ENCODE results near the gene TMEM185B.
"Not testable (repeated sequence)": the region's sequence is repeated elsewhere in the genome, so short reads cannot be mapped to it uniquely, and the experiment has no call there.

TMEM185B gene

DNA sequence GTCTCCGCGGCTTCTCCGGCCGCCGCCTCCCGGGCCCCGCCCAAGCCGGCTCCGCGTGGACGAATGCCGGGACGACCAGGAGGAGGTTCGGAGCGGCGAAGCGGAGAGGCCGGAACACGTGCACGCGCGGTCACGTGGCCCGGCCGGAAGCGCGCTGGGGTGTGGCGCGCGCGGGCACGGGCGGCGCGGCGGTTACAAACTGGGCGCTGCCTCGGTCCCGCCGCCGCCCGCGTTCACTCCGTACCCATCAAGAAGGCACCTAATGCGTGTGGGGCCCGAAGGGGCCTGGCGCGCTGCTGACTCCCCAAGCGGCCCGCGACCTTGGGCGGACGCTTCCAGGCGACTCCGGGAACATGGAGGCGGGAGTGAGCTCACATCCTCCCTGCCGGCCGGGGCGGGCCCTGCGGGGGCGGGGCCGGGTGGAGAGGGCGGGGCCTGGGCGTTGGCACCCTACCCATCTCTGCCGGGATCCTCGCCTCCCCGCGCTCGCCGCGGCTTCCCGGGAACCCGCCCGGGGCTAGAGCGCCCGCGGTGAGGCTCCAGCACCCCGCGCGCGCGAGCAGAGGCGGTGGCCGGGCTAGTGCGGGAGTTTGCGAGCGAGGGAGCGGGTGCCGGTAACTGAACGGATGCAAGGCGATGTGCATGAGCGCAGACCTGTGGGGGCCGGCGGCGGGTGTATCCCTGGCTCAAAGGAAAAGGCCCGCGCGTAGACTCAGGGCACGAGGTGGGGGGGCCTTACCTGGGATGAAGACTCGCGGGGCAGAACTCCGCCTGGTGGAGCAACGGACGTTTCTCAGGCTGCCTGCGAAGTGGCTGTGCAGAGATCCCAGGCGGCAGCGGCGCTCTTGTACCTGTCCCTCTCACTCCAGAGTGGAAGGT lies at the start of gene TMEM185B:
TSS of gene TMEM185B (minus strand) at position 367 of the 879 bp plus-strand sequence. CDS start 424 bp downstream, outside the sequence.
- peak in 57 of 58 donors; percentile 33 to 89 (median 81) for DNase-seq

- no peak for DNase-seq
Observed at GRCh38 chr2:120271711-120272379, 48.6 kb upstream of the TMEM185B start.

GRCh38 chr2:120269816-120270215 lies 46.6 kb upstream of the TMEM185B start:
- no peak for DNase-seq

DNA sequence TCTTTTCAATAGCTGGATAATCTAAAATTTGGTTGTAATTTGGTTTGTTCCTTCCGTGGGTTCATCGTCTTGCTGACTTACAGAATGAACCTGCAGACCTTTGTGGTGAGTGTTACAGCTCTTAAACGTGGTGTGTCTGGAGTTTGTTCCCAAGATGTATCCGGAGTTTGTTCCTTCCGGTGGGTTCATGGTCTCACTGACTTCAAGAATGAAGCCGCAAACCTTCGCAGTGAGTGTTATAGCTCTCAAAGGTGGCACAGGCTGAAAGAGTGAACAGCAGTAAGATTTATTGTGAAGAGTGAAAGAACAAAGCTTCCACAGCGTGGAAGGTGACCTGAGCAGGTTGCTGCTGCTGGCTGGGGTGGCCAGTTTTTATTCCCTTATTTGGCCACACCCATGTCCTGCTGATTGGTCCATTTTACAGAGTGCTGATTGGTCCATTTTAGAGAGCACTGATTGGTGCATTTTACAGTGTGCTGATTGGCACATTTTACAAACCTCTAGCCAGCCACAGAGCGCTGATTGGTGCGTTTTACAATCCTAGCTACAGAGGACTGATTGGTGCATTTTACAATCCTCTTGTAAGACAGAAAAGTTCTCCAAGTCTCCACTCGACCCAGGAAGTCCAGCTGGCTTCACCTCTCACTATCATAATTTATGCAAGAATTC lies 46.0 kb upstream of the TMEM185B start:
- DNase-seq, result no peak

- no peak for DNase-seq
Observed at GRCh38 chr2:120267348-120267747, 44.1 kb upstream of the TMEM185B start.

GRCh38 chr2:120265006-120265405 lies 41.8 kb upstream of the TMEM185B start:
- no peak for DNase-seq

- no peak for DNase-seq
Observed at GRCh38 chr2:120262761-120263428, 39.7 kb upstream of the TMEM185B start.

DNA sequence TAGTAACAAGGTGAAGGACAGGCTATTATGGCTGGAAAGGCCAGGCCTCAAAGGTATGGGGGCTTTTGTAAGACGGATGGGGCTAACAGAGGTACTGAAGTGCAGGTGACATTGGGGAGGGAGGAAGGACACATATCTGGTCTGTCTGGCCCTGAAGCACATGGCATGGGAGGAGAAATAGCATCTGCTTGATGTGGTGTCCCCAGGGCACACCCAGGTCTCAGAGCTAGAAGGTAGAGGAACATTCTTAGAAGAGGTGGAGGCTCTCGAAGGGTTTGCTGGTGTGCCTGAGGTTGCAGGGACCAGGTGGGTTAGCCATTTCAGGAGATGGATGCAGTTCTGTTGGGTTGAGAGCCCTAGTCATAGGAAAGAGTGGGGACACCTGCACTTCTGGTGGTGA lies 39.0 kb upstream of the TMEM185B start:
- no peak for DNase-seq

DNA sequence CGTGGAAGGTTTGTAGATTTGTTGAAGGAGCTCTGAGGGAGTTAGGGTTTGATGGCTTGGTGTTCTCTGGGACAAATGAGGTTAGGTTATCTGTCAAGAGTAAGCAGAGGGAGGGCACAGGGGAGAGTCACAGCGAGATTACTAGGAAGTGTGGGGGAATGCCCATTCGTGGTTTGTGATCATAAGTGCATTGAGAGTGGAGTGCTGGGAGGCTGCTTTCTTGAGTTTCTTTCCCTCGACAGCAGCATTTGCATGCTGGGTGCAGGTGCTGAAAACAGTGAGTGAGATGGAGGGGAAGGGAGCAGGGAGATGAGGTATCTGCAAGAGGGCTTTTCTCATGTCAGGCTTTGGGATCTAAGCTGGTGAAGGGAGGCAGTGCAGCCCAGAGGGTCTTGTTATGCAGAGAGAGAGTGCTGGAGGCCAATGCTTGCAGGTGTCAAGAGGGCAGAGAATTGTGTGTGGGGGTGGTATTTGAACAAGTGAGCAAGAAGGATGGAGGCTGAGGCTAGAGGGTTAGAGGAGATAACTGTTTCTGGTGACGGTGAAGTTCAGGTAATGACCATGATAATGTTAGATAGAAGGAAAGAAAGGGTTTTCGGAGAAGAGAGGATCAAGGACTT lies 38.3 kb upstream of the TMEM185B start:
- no peak for DNase-seq

GRCh38 chr2:120260736-120261135 lies 37.5 kb upstream of the TMEM185B start:
- no peak for DNase-seq

- not testable (repeated sequence) for DNase-seq
Observed at GRCh38 chr2:120259939-120260338, 36.7 kb upstream of the TMEM185B start.

GRCh38 chr2:120258196-120258595 lies 35.0 kb upstream of the TMEM185B start:
- DNase-seq, result no peak

DNA sequence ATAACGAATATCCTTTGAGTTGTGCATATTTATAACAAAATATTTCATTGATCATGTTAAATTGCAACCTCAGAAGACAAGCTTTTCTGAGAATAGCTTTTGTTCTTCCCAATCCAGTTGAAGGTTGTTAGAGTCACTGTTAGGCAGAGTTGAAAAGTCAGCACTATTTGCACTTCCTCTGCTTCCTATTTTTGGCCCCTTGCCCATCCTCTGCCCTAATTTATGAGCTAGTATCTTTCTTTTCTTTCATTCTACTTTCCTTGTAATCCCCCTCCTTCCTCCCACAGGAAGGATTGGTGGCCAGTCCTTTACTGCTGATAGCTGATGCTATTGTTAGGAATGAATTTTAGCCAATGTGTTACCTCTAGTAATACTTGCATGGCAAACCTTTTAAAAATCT lies 34.3 kb upstream of the TMEM185B start:
- no peak for DNase-seq

DNA sequence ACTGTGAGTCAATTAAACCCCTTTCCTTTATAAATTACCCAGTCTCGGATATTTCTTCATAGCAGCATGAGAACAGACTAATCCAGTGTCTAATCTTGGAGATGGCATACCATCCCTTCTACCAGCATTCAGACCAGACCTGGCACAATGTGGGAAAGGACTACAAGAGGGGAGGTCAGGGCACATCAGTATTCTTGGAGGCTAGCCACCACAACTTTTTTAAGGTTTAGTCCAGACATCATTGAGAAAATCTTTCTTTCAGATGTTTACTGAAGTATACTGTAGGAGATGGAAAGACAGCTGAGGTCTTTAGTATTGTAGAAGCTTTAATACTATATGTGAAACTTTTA lies 33.4 kb upstream of the TMEM185B start:
- DNase-seq, result no peak

DNA sequence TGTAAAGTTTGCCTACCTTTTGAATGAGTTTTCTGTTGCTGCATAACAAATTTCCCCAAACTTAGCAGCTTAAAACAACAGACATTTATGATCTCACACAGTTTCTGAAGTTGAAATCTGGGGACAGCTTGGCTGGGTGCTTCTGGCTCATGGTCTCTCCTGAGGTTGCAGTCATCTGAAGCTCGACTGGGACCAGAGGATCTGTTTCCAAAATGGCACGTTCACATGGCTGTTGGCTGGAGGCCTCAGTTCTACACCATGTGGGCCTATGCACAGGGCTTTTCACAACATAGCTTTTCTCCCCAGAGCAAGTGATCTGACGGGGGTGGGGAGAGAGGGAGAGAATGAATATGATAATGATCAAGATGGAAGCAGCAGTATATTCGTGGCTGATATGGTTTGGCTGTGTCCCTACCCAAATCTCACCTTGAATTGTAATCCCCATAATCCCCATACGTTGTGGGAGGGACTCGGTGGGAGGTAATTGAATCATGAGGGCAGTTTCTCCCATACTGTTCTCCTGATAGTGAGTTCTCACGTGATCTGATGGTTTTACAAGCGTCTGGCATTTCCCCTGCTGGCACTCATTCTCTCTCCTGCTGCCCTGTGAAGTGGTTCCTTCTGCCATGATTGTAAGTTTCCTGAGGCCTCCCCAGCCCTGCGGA lies 32.9 kb upstream of the TMEM185B start:
- no peak for DNase-seq

- DNase-seq, result no peak
Observed at GRCh38 chr2:120255071-120255470, 31.9 kb upstream of the TMEM185B start.

GRCh38 chr2:120254178-120254577 lies 31.0 kb upstream of the TMEM185B start:
- no peak for DNase-seq

DNA sequence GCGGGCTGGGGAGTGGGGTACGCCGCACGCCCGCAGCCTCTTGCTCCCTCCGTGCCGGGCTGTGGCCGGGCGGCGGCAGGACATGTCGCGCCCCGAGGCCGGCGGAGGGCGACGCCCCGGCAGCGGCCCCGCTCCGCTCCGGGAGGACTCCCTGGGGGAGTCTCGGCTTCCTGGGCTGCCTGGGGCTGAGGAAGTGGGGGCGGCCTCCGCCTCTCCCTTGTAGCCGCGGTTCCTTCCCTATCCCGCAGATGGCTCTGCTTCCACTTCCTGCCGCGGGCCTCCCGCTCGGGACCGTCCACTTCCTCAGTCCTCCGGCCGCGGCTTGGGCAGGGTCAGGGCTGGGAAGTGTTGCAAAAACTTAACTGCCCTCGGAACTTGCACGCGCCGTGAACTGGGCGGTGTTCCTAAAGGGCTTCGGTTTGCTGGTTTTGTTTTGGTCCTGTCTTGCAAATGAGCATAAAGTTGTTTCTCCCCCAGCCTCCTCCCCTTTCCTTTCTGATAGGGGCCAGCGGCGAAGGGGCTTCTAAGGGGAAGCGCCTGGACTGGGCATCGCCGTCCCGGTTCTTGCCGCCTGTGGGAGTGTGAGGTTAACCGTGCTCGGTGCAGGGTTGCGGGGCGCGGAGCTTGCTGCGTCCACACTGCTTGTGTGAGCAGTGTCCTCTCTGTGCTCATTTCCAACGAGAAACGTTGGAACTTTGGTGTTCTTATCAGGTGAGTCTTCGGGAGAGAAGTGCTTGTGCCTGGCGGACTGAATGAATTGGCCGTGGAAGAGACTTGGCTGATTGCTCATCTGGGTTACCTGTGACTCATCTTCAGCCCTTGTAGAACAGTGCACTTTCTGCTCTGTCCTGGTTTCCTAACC lies 30.1 kb upstream of the TMEM185B start:
- DNase-seq, result peak in 54 of 58 donors; percentile 26 to 83 (median 72)

DNA sequence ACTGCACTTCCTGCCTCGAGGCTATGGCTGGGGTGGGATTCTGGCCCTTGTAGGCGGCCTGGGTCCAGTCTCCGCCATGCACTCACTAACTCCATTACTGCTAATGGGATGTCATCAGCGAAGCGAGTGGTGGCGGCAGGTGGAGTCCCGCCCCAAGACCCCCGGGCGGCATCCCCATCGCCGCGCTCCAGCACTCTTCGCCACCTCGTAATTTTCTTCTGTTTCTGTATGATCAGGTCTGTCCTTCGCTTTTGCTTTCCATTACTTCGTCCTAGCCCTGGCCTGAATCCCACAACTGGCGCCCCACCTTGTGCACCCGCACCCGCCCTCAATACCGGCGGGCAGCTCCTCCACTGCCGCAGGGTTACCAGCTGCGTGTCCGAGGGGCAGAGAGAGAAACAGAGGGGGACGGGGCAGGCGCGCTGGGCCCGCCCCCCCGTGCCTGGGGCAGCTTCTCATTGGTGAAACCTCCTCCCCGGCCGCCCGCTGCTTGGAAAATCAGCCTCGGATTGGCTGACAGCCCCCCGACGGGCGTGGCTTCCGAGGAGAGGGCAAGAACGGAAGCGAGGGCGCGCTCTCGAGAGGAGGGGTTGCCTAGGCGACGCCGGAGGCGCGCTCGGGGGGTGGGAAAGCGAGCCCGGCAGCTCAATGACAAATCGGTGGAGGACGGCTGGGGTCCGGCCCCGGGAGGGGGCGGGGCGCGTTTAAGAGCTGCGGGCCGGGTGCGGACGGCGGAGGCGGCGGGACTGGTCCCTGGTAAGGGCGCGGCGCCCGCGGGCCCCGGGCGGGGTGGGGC lies 29.2 kb upstream of the TMEM185B start, which contains the start of gene RALB:
TSS of gene RALB (plus strand) at position 628 of the 796 bp plus-strand sequence. CDS start 25,813 bp downstream, outside the sequence.
- peak; percentile 82 to 99 (median 99) for DNase-seq

Data from anterior cingulate cortex (tissue), 58 donors.